ENCODE data around the gene GRIP2. TPM values are rescaled to one million over a fixed set of nuclear protein-coding genes. Genes with fewer than 3 reads are reported as not detected.

GRIP2 gene
- polyA plus RNA-seq, 3 donors = not detected

- peak overlapping the region in 1 of 7 donors; percentile 36 for H3K27ac Mint-ChIP-seq
- Histone ChIP-seq H4K20me1 (ENCODE audit: insufficient read depth, low read length) (no peaks in the 10 kb centered on the region), H2AFZ (ENCODE audit: insufficient read depth, low read depth, low read length, poor library complexity, severe bottlenecking) (no peak overlapping the region), H3K79me2 (ENCODE audit: insufficient read depth, low read length) (no peaks in the 10 kb centered on the region), H3K9ac (ENCODE audit: insufficient read depth, low read length, poor library complexity, severe bottlenecking) (no peak overlapping the region), H3K4me2 (replicated peaks; ENCODE audit: extremely low read depth, low read length, poor library complexity, severe bottlenecking) (no peak overlapping the region), H3K9me3 (replicated peaks in 1 of 2; ENCODE audit: control insufficient read depth in 1 of 2, insufficient read depth in 1 of 2, low read length in 2 of 2) (peaks cover 4 to 9% of the 10 kb centered on the region in 2 donors), H3K4me3 (replicated peaks in 1 of 3; ENCODE audit: low read depth in 2 of 3, low read length in 3 of 3) (no peak overlapping the region), H3K36me3 (replicated peaks in 1 of 2; ENCODE audit: control insufficient read depth in 1 of 2, insufficient read depth in 2 of 2, low read length in 2 of 2) (no peaks in the 10 kb centered on the region), H3K27ac (ENCODE audit: low read depth in 1 of 2, low read length in 2 of 2) (no peak overlapping the region), H3K4me1 (ENCODE audit: control insufficient read depth in 1 of 2, insufficient read depth in 2 of 2, low read length in 2 of 2) (no peaks in the 10 kb centered on the region), H3K27me3 (ENCODE audit: control insufficient read depth in 2 of 2, insufficient read depth in 2 of 2, low read length in 2 of 2) (no peaks in the 10 kb centered on the region)
- H3K4me3 Mint-ChIP-seq = no peak overlapping the region
- no peaks in the 10 kb centered on the region for H3K4me1 Mint-ChIP-seq
- TF ChIP-seq CTCF (IDR thresholded peaks at IDR 0.05) = no peak
- intact Hi-C loops (cut with micrococcal nuclease) = no loop called here
- no peaks in the 10 kb centered on the region for H3K36me3 Mint-ChIP-seq
- H3K9me3 Mint-ChIP-seq = peaks cover 5 to 17% (median 9%) of the 10 kb centered on the region in 7 donors
- H3K27me3 Mint-ChIP-seq (ENCODE audit: low read depth in 3 of 3) = peaks cover 4 to 8% (median 5%) of the 10 kb centered on the region in 3 donors
- DNase-seq = no peak
Observed at GRCh38 chr3:14502472-14502871, 37.7 kb downstream of the GRIP2 start.

DNA sequence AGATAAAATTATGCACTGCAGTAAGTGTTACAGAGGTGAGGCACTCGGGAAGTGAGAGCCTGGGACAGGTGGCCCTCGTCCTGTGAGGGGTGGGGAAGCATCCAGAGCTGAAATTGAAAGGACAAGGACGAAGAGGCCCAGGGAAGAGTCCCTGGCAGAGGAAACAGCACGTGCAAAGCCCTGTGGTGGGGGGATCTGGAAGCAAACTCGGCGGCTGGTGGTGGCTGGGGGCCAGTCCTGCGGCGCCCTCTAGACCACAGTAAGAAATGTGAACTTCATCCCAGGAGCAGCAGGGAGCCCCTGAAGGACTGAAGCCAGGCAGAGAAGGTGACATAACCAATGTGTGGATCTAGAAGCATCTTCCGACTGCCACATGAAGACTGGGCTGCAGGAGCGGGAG is 42.8 kb downstream of the GRIP2 start:
- H3K27me3 Mint-ChIP-seq (ENCODE audit: low read depth in 3 of 3) = peaks cover 5 to 6% (median 5%) of the 10 kb centered on the region in 3 donors
- no peak for TF ChIP-seq CTCF (IDR thresholded peaks at IDR 0.05)
- no peaks in the 10 kb centered on the region for H3K4me1 ChIP-seq (ENCODE audit: control insufficient read depth in 1 of 2, insufficient read depth in 2 of 2, low read length in 2 of 2)
- no peak overlapping the region for H3K9ac ChIP-seq (ENCODE audit: insufficient read depth, low read length, poor library complexity, severe bottlenecking)
- H3K9me3 ChIP-seq (replicated peaks in 1 of 2; ENCODE audit: control insufficient read depth in 1 of 2, insufficient read depth in 1 of 2, low read length in 2 of 2) = peaks cover 4% of the 10 kb centered on the region in 2 donors
- no peaks in the 10 kb centered on the region for H3K36me3 ChIP-seq (replicated peaks in 1 of 2; ENCODE audit: control insufficient read depth in 1 of 2, insufficient read depth in 2 of 2, low read length in 2 of 2)
- H3K4me1 Mint-ChIP-seq = no peaks in the 10 kb centered on the region
- H3K9me3 Mint-ChIP-seq = peaks cover 1 to 7% (median 5%) of the 10 kb centered on the region in 7 donors
- no peak for DNase-seq
- H3K4me2 ChIP-seq (replicated peaks; ENCODE audit: extremely low read depth, low read length, poor library complexity, severe bottlenecking) = no peak overlapping the region
- H3K27me3 ChIP-seq (ENCODE audit: control insufficient read depth in 2 of 2, insufficient read depth in 2 of 2, low read length in 2 of 2) = no peaks in the 10 kb centered on the region
- no peaks in the 10 kb centered on the region for H3K36me3 Mint-ChIP-seq
- no peak overlapping the region for H3K27ac ChIP-seq (ENCODE audit: low read depth in 1 of 2, low read length in 2 of 2)
- intact Hi-C loops (cut with micrococcal nuclease) = no loop called here
- H3K79me2 ChIP-seq (ENCODE audit: insufficient read depth, low read length) = no peaks in the 10 kb centered on the region
- H4K20me1 ChIP-seq (ENCODE audit: insufficient read depth, low read length) = no peaks in the 10 kb centered on the region
- no peak overlapping the region for H3K27ac Mint-ChIP-seq
- WGBS (ENCODE audit: insufficient coverage) = 67% methylated on average over 10 of the region's 10 CpGs
- no peak overlapping the region for H3K4me3 Mint-ChIP-seq
- no peak overlapping the region for H3K4me3 ChIP-seq (replicated peaks in 1 of 3; ENCODE audit: low read depth in 2 of 3, low read length in 3 of 3)
- no peak overlapping the region for H2AFZ ChIP-seq (ENCODE audit: insufficient read depth, low read depth, low read length, poor library complexity, severe bottlenecking)

Measured in CD14-positive monocyte (primary cell).